22Rv1 (cell line): Measurements from ENCODE around the gene IPO5.

Experiments
- ZFX ChIP-seq: fragments of 450-650 bp; IDR thresholded peaks from 2 replicates; pipeline ENCODE4 v1.6.1; 2017; ENCODE audit warnings: antibody characterized with exemption, borderline replicate concordance
- TF ChIP-seq, protein P1 (sequence below): fragments of 450-650 bp; IDR thresholded peaks from 2 replicates; pipeline ENCODE4 v1.5.1; 2017; ENCODE audit warnings: mild to moderate bottlenecking

DNA sequence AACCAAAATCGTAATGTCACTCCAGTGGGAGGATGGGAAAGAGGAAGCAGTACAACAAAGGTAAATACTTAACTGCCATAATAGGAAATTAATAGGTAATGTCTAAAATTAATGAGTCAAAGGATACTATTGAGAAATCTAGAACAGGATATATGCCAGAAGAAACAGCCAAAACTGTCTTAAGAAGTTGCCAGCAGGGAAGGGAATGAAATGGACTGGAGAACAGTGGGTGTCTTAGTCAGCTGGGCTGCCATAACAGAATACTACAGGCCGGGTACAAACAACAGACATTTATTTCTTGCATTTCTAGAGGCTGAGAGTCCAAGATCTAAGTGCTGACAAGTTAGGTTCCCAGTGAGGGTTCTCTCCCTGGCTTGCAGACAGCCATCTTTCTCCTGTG lies 40.3 kb upstream of the IPO5 start:
- TF ChIP-seq, protein P1, sequence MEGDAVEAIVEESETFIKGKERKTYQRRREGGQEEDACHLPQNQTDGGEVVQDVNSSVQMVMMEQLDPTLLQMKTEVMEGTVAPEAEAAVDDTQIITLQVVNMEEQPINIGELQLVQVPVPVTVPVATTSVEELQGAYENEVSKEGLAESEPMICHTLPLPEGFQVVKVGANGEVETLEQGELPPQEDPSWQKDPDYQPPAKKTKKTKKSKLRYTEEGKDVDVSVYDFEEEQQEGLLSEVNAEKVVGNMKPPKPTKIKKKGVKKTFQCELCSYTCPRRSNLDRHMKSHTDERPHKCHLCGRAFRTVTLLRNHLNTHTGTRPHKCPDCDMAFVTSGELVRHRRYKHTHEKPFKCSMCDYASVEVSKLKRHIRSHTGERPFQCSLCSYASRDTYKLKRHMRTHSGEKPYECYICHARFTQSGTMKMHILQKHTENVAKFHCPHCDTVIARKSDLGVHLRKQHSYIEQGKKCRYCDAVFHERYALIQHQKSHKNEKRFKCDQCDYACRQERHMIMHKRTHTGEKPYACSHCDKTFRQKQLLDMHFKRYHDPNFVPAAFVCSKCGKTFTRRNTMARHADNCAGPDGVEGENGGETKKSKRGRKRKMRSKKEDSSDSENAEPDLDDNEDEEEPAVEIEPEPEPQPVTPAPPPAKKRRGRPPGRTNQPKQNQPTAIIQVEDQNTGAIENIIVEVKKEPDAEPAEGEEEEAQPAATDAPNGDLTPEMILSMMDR, result no peak
- TF ChIP-seq ZFX, result no peak
